IPS-20b (cell line): ENCODE measurements around the gene HPSE2.

Experiments used
- H3K27ac ChIP-seq: one replicate; pipeline ENCODE4 v1.5.1; 2013; ENCODE audit warnings: low read length
- H3K27me3 ChIP-seq: 2 replicates; pipeline ENCODE4 v1.6.1; 2013; ENCODE audit warnings: mild to moderate bottlenecking, low read length, inconsistent platforms; ENCODE audit not compliant: insufficient read depth
- H3K36me3 ChIP-seq: 2 replicates; pipeline ENCODE4 v1.6.1; 2013; ENCODE audit warnings: low read depth, mild to moderate bottlenecking, inconsistent platforms, low read length, moderate library complexity; ENCODE audit not compliant: insufficient read depth
- H3K4me1 ChIP-seq: 2 replicates; pipeline ENCODE4 v1.6.1; 2013; ENCODE audit warnings: mild to moderate bottlenecking, control low read depth, inconsistent platforms, low read length, moderate library complexity; ENCODE audit not compliant: insufficient read depth
- H3K4me3 ChIP-seq: 2 replicates; pipeline ENCODE4 v1.5.1; 2013; ENCODE audit warnings: mild to moderate bottlenecking, low read length, inconsistent platforms
- H3K9ac ChIP-seq: 2 replicates; pipeline ENCODE4 v1.6.1; 2013; ENCODE audit warnings: low read depth, mild to moderate bottlenecking, inconsistent platforms, low read length, moderate library complexity
- H3K9me3 ChIP-seq: 2 replicates; pipeline ENCODE4 v1.6.1; 2013; ENCODE audit warnings: mild to moderate bottlenecking, low read depth, low read length, inconsistent platforms; ENCODE audit not compliant: insufficient read depth

HPSE2 gene

DNA sequence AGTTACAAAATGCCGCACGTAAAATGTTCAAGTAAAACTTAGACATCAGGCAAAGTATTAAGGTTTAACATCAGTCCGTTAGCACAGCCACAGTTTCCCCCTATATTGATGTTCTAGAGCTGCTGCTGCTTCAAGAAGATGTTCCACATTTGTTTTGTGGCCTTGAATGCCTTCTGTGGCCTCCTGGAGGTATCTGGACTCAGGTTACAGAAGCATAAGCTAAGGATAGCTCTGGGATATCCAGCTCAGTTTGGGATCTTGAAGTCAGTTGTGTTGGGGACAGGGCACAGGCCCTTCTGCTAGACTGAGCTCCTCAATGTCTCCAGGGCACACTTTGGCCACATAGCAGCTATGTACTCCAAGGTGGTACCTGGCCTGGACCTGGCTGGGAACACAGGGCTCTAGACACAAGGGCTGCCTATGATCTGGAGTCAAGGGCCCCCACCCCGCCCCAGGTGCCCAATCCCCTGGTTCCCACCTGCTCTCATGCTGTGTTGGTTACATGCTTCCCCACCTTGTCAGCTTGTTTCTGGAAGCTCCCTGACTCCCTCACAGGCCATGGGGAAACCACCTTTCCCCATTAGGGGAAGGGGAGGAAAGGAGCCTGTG, 825.4 kb downstream of the HPSE2 start:
- H3K9ac ChIP-seq = no peak overlapping the region
- H3K4me1 ChIP-seq = peaks cover 8% of the 10 kb centered on the region
- no peaks in the 10 kb centered on the region for H3K9me3 ChIP-seq
- no peak overlapping the region for H3K27ac ChIP-seq
- H3K27me3 ChIP-seq = no peaks in the 10 kb centered on the region
- H3K4me3 ChIP-seq = no peak overlapping the region
- H3K36me3 ChIP-seq = no peaks in the 10 kb centered on the region

DNA sequence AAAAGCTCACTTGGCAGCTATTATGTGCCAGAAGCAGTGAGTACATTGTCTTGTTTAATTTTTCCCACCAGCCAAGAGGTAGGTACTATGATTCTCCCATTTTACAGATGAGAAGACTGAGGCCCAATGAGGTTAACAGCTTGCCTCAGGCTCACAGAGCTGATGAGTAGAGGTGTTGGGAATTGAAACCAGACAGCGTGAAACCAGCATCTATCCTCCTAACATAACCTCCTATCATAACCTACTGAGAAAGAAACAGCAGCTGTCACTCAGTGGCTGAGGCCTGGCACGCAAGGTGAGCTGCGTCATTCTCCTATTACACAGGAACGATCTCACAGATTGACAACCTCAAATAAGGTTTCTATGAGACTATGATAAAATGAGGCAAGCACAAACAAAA, 826.9 kb downstream of the HPSE2 start:
- no peak overlapping the region for H3K4me3 ChIP-seq
- H3K27ac ChIP-seq = no peak overlapping the region
- H3K36me3 ChIP-seq = no peaks in the 10 kb centered on the region
- no peaks in the 10 kb centered on the region for H3K27me3 ChIP-seq
- H3K9ac ChIP-seq = no peak overlapping the region
- no peaks in the 10 kb centered on the region for H3K9me3 ChIP-seq
- no peaks in the 10 kb centered on the region for H3K4me1 ChIP-seq

DNA sequence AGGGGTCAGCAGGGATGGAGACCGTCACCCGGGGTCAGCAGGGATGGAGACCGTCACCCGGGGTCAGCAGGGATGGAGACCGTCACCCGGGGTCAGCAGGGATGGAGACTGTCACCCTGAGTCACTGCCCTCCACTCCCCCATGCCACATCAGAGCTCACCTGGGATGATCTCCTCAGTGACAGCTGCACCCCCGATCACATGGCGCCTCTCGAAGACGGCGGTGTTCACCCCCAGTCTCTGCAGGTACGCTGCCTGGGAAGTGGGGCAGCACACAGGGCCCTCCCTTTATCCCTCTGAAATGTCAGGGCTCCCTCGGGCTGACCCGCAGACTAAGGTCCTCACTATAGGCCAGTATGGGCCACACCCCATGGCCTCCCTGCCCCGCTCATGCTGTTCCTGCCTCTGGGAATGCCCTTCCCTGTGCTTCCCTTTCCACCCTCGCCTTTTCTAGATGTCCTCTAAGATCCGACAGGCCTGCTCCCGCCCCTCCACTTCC, 827.9 kb downstream of the HPSE2 start:
- no peak overlapping the region for H3K27ac ChIP-seq
- H3K27me3 ChIP-seq = no peaks in the 10 kb centered on the region
- H3K9ac ChIP-seq = no peak overlapping the region
- H3K9me3 ChIP-seq = no peaks in the 10 kb centered on the region
- no peaks in the 10 kb centered on the region for H3K4me1 ChIP-seq
- H3K36me3 ChIP-seq = no peaks in the 10 kb centered on the region
- no peak overlapping the region for H3K4me3 ChIP-seq
